GM23338 (cell line): Measurements from ENCODE around the gene ULK4.

ENCODE experiments used
- CREB1 ChIP-seq: fragments of 250-450 bp; sonication (Bioruptor Pico); IDR thresholded peaks from 2 replicates; pipeline ENCODE4 v1.5.0; 2020; ENCODE audit warnings: low read depth, mild to moderate bottlenecking, moderate library complexity
- CTCF ChIP-seq, 2 experiments: fragments of 200-600 bp in 1 of 2; sonication (generic) in 1 of 2; conservative IDR thresholded peaks; 2 replicates each; pipeline versions ENCODE4 v1.5.1 to v1.6.1; 2016 to 2017; ENCODE audit warnings: antibody characterized with exemption in 2 of 2, low read depth in 2 of 2, mild to moderate bottlenecking in 2 of 2, moderate library complexity in 1 of 2
- EZH2 ChIP-seq: fragments of 200-600 bp; sonication (generic); IDR thresholded peaks from one replicate; pipeline ENCODE4 v1.8.0; 2017; ENCODE audit warnings: antibody characterized with exemption, mild to moderate bottlenecking, low read depth; ENCODE audit not compliant: unreplicated experiment
- EZH2phosphoT487 ChIP-seq: fragments of 200-600 bp; sonication (generic); IDR thresholded peaks from one replicate; pipeline ENCODE4 v1.8.1; 2018; ENCODE audit warnings: antibody characterized with exemption; ENCODE audit not compliant: unreplicated experiment
- JUNB ChIP-seq: IDR thresholded peaks from one replicate; pipeline ENCODE4 v1.6.1; 2016; ENCODE audit warnings: antibody characterized with exemption; ENCODE audit not compliant: unreplicated experiment
- POLR2AphosphoS5 ChIP-seq: IDR thresholded peaks from 2 replicates; pipeline ENCODE4 v1.6.1; 2016; ENCODE audit warnings: antibody characterized with exemption, low read depth
- REST ChIP-seq: IDR thresholded peaks from one replicate; pipeline ENCODE4 v1.6.1; 2018; ENCODE audit warnings: antibody characterized with exemption; ENCODE audit not compliant: unreplicated experiment
- ZNF114 ChIP-seq: fragments of 250-450 bp; sonication (Bioruptor Pico); IDR thresholded peaks from 2 replicates; pipeline ENCODE4 v1.5.0; 2020; ENCODE audit warnings: mild to moderate bottlenecking, moderate library complexity
- ZNF331 ChIP-seq: fragments of 250-450 bp; sonication (Bioruptor Pico); IDR thresholded peaks from 2 replicates; pipeline ENCODE4 v1.5.0; 2020; ENCODE audit warnings: low read depth, mild to moderate bottlenecking, moderate library complexity
- ZNF462 ChIP-seq: fragments of 250-450 bp; sonication (Bioruptor Pico); IDR thresholded peaks from 2 replicates; pipeline ENCODE4 v1.5.0; 2020; ENCODE audit warnings: mild to moderate bottlenecking, moderate library complexity

- TF ChIP-seq CTCF (conservative IDR thresholded peaks at IDR 0.05; ENCODE audit: low read depth in 2 of 2) (no peak), EZH2phosphoT487 (no peak), EZH2 (no peak), POLR2AphosphoS5 (no peak), CREB1 (CRISPR knock-in tag) (no peak), REST (no peak), JUNB (no peak), ZNF462 (no peak), ZNF331 (CRISPR knock-in tag) (no peak), ZNF114 (CRISPR knock-in tag) (no peak)
Measured at GRCh38 chr3:41819236-41819635, 142.7 kb downstream of the ULK4 start.
